Body of pancreas (tissue), 4 donors: Measurements from ENCODE around the gene CCDC57.

Experiments
- POLR2A ChIP-seq, 3 donors: fragments of 450-650 bp; IDR thresholded peaks; one replicate each; pipeline ENCODE4 v1.6.1; 2016; ENCODE audit warnings: antibody characterized with exemption in 3 of 3, mild to moderate bottlenecking in 2 of 3
- TF ChIP-seq, protein P1 (sequence below), 7 experiments: fragments of 450-650 bp in 4 of 7; fragments of 200-600 bp in 3 of 7; sonication (generic) in 3 of 7; IDR thresholded peaks; one replicate each; pipeline ENCODE4 v1.5.1; 2016 to 2019; ENCODE audit warnings: antibody characterized with exemption in 7 of 7

DNA sequence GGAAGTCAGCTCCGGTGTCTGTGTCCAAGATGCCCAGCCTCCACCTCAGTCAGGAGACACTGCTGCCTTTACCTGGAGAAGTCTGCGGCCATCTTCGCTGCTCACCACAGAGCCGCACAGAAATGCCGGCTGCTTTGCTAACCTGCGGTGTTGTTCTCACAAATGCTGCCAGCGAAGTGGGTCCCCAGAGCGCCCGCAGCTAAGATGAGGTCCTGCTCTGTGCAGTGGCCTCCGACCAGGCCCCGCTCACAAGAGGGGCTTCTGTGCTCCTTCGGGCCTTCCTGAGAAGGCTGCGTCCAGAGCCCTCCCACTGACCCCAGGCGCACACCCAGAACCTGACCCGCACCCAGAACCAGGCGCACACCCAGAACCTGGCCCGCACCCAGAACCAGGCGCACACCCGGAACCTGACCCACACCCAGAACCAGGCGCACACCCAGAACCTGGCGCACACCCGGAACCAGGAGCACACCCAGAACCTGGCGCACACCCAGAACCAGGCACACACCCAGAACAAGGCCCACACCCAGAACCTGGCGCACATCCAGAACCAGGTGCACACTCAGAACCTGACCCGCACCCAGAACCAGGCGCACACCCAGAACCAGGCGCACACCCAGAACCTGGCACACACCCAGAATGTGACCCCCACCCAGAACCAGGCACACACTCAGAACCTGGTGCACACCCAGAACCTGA, 63.1 kb downstream of the CCDC57 start:
- TF ChIP-seq, protein P1, sequence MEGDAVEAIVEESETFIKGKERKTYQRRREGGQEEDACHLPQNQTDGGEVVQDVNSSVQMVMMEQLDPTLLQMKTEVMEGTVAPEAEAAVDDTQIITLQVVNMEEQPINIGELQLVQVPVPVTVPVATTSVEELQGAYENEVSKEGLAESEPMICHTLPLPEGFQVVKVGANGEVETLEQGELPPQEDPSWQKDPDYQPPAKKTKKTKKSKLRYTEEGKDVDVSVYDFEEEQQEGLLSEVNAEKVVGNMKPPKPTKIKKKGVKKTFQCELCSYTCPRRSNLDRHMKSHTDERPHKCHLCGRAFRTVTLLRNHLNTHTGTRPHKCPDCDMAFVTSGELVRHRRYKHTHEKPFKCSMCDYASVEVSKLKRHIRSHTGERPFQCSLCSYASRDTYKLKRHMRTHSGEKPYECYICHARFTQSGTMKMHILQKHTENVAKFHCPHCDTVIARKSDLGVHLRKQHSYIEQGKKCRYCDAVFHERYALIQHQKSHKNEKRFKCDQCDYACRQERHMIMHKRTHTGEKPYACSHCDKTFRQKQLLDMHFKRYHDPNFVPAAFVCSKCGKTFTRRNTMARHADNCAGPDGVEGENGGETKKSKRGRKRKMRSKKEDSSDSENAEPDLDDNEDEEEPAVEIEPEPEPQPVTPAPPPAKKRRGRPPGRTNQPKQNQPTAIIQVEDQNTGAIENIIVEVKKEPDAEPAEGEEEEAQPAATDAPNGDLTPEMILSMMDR (IDR thresholded peaks at IDR 0.05): no peak
- TF ChIP-seq POLR2A (IDR thresholded peaks at IDR 0.05): no peak
